H1 (cell line): ENCODE results near the gene CCDC195. TPM values are rescaled to one million over a fixed set of nuclear protein-coding genes. Genes with fewer than 3 reads are reported as not detected.

Source experiments
- ATF2 ChIP-seq: IDR thresholded peaks from 2 replicates; pipeline ENCODE4 v1.6.1; 2012; ENCODE audit warnings: low read length, inconsistent platforms
- CHD7 ChIP-seq: fragments of 300-600 bp; sonication (generic); IDR thresholded peaks from 2 replicates; pipeline ENCODE4 v1.7.1; 2012; ENCODE audit warnings: low read length, moderate library complexity, mild to moderate bottlenecking, inconsistent platforms; ENCODE audit not compliant: insufficient replicate concordance
- POLR2AphosphoS5 ChIP-seq: IDR thresholded peaks from 2 replicates; pipeline ENCODE4 v1.6.1; 2011; ENCODE audit warnings: low read depth, low read length
- ZNF274 ChIP-seq: IDR thresholded peaks from 2 replicates; pipeline ENCODE4 v1.7.0; 2012; ENCODE audit warnings: low read length, borderline replicate concordance; ENCODE audit errors: extremely low read depth
- polyA plus RNA-seq, 7 experiments: library from polyadenylated mRNA; depleted of rRNA in 3 of 7; stranded (reverse) in 5 of 7; unstranded in 2 of 7; fragments of >200 nt in 5 of 7; fragments of 200-250 nt in 2 of 7; gene quantifications; 1 replicate in 5 of 7; 2 replicates in 1 of 7; 4 replicates in 1 of 7; pipeline versions ENCODE4 v1.2.1 to v1.2.3, GENCODE V29; 2011 to 2013; ENCODE audit warnings: missing spikeins in 2 of 7, mixed read lengths in 2 of 7
- total RNA-seq: library from RNA; stranded (reverse); fragmentation: NEBNext Ultra II Directional; extraction: Animal tissue kit (Norgen Biotek cat#: 25700); gene quantifications from 2 replicates; pipeline ENCODE4 v1.2.1, GENCODE V29; 2021

The CCDC195 gene
- total and polyA plus RNA-seq, 2 of the 8 experiments (the other 6 are each of a cell fraction or from before 2014, with no cell fraction given), result not detected

GRCh38 chr2:224751996-224752698 lies 36.0 kb upstream of the CCDC195 start (continued):
- TF ChIP-seq ATF2 (no peak), ZNF274 (no peak), POLR2AphosphoS5 (no peak), CHD7 (no peak)
